HCT116 (cell line): ENCODE results near the gene TTLL7.

ENCODE experiments used
- EZH2 ChIP-seq: fragments of 200-600 bp; sonication (generic); IDR thresholded peaks from 2 replicates; pipeline ENCODE4 v1.6.1; 2017; ENCODE audit warnings: antibody characterized with exemption, mixed run types
- POLR2A ChIP-seq: IDR thresholded peaks from 2 replicates; pipeline ENCODE4 v1.7.0; 2011; ENCODE audit warnings: borderline replicate concordance; ENCODE audit not compliant: insufficient read depth, insufficient read length; ENCODE audit errors: extremely low read depth
- POLR2AphosphoS5 ChIP-seq: IDR thresholded peaks from 2 replicates; pipeline ENCODE4 v1.6.1; 2011; ENCODE audit warnings: mild to moderate bottlenecking, low read depth, low read length, moderate library complexity
- RAD21 ChIP-seq: IDR thresholded peaks from 2 replicates; pipeline ENCODE4 v1.6.1; 2012; ENCODE audit warnings: low read depth, mild to moderate bottlenecking
- YY1 ChIP-seq: IDR thresholded peaks from 2 replicates; pipeline ENCODE4 v1.6.1; 2011; ENCODE audit warnings: low read length, low read depth, moderate library complexity, mild to moderate bottlenecking; ENCODE audit not compliant: insufficient replicate concordance; ENCODE audit errors: extremely low read depth
- ZBTB33 ChIP-seq: IDR thresholded peaks from 2 replicates; pipeline ENCODE4 v1.6.1; 2011; ENCODE audit warnings: mild to moderate bottlenecking, low read length, moderate library complexity; ENCODE audit not compliant: insufficient replicate concordance; ENCODE audit errors: extremely low read depth
- ZNF274 ChIP-seq: fragments of 200-500 bp; sonication (Bioruptor generic); IDR thresholded peaks from 2 replicates; pipeline ENCODE4 v1.6.1; 2014; ENCODE audit warnings: mild to moderate bottlenecking, low read depth, low read length, inconsistent platforms
- TF ChIP-seq, protein P1 (sequence below), 3 experiments: fragments of 200-600 bp in 1 of 3; sonication (generic) in 1 of 3; IDR thresholded peaks in 2 of 3; conservative IDR thresholded peaks in 1 of 3; 2 replicates each; pipeline ENCODE4 v1.5.1; 2012 to 2017; ENCODE audit warnings: low read depth in 2 of 3, low read length in 2 of 3, antibody characterized with exemption in 1 of 3, borderline replicate concordance in 1 of 3, control low read depth in 1 of 3, mild to moderate bottlenecking in 1 of 3, mixed read lengths in 1 of 3, mixed run types in 1 of 3, moderate library complexity in 1 of 3; ENCODE audit not compliant: insufficient read depth in 1 of 3

DNA sequence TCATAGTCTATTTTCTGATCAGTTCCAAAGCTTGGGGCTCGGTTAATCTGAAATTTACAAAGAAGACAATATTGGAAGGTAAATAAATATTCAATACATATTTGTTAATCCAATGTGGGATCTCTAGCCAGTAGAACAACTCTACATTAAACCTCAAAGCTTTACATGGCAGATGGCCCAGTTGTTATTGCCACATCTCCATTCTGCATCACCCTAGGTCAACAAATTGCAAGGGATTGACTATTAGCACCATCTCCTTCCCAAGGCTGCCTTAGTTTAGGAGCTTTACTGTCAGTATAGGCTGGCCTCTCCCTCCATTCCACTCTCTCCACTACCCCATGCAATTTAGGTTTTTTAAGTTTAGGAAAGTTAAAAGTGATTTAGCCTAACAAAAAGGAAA lies 69.7 kb downstream of the TTLL7 start:
- TF ChIP-seq, protein P1, sequence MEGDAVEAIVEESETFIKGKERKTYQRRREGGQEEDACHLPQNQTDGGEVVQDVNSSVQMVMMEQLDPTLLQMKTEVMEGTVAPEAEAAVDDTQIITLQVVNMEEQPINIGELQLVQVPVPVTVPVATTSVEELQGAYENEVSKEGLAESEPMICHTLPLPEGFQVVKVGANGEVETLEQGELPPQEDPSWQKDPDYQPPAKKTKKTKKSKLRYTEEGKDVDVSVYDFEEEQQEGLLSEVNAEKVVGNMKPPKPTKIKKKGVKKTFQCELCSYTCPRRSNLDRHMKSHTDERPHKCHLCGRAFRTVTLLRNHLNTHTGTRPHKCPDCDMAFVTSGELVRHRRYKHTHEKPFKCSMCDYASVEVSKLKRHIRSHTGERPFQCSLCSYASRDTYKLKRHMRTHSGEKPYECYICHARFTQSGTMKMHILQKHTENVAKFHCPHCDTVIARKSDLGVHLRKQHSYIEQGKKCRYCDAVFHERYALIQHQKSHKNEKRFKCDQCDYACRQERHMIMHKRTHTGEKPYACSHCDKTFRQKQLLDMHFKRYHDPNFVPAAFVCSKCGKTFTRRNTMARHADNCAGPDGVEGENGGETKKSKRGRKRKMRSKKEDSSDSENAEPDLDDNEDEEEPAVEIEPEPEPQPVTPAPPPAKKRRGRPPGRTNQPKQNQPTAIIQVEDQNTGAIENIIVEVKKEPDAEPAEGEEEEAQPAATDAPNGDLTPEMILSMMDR (IDR thresholded peaks at IDR 0.05 in 2 of 3, conservative IDR thresholded peaks at IDR 0.05 in 1 of 3; ENCODE audit: borderline replicate concordance in 1 of 3, insufficient read depth in 1 of 3, low read depth in 2 of 3, low read length in 2 of 3) = no peak
- TF ChIP-seq POLR2A = no peak
- no peak for TF ChIP-seq ZNF274
- TF ChIP-seq POLR2AphosphoS5 = no peak
- no peak for TF ChIP-seq EZH2
- TF ChIP-seq YY1 = no peak
- no peak for TF ChIP-seq ZBTB33
- no peak for TF ChIP-seq RAD21
